Measurements from ENCODE around the gene MST1.

The MST1 gene

GRCh38 chr3:49641921-49642707 is 47.2 kb downstream of the MST1 start:
- no peak overlapping the region for H3K4me3 ChIP-seq (ENCODE audit: low read depth, low read length)
- no peak for DNase-seq (ENCODE audit: low read depth, low spot score)
- ChIA-PET POLR2A (no interaction called here), CTCF (interaction anchor here (1.3 kb wide), 1 partner anchor 103 kb away, joined by 6 read pairs; no protein-coding TSS in a partner anchor)
- no peak for TF ChIP-seq CTCF (IDR thresholded peaks at IDR 0.05; ENCODE audit: insufficient read depth, low read length, missing control alignments)

GRCh38 chr3:49641292-49641691 is 48.0 kb downstream of the MST1 start:
- no peak overlapping the region for H3K4me3 ChIP-seq (ENCODE audit: low read depth, low read length)
- ChIA-PET CTCF (interaction anchor here (1.3 kb wide), 1 partner anchor 102 kb away, joined by 6 read pairs; no protein-coding TSS in a partner anchor), POLR2A (no interaction called here)
- TF ChIP-seq CTCF (IDR thresholded peaks at IDR 0.05; ENCODE audit: insufficient read depth, low read length, missing control alignments), result no peak
- DNase-seq (ENCODE audit: low read depth, low spot score), result no peak

GRCh38 chr3:49639551-49639950 is 49.7 kb downstream of the MST1 start:
- no peak overlapping the region for H3K4me3 ChIP-seq (ENCODE audit: low read depth, low read length)
- no peak for DNase-seq (ENCODE audit: low read depth, low spot score)
- POLR2A ChIA-PET, result no interaction called here
- CTCF ChIA-PET, result interaction anchor here (1.5 kb wide), 1 partner anchor 32 kb away, joined by 3 read pairs; no protein-coding TSS in a partner anchor
- no peak for TF ChIP-seq CTCF (IDR thresholded peaks at IDR 0.05; ENCODE audit: insufficient read depth, low read length, missing control alignments)

GRCh38 chr3:49638445-49638844 is 50.8 kb downstream of the MST1 start:
- ChIA-PET CTCF (interaction anchor here (1.4 to 2.2 kb wide), 2 partner anchors 33 to 99 kb away, joined by 4 to 8 read pairs; no protein-coding TSS in a partner anchor), POLR2A (no interaction called here)
- H3K4me3 ChIP-seq (ENCODE audit: low read depth, low read length), result no peak overlapping the region
- no peak for DNase-seq (ENCODE audit: low read depth, low spot score)
- no peak for TF ChIP-seq CTCF (IDR thresholded peaks at IDR 0.05; ENCODE audit: insufficient read depth, low read length, missing control alignments)

GRCh38 chr3:49636883-49637609 is 52.2 kb downstream of the MST1 start:
- TF ChIP-seq CTCF (IDR thresholded peaks at IDR 0.05; ENCODE audit: insufficient read depth, low read length, missing control alignments), result no peak
- no peak overlapping the region for H3K4me3 ChIP-seq (ENCODE audit: low read depth, low read length)
- CTCF ChIA-PET, result interaction anchor here (0.8 to 2.2 kb wide), 4 partner anchors 11 to 97 kb away, joined by 3 to 8 read pairs (median 4); no protein-coding TSS in a partner anchor
- no peak for DNase-seq (ENCODE audit: low read depth, low spot score)
- POLR2A ChIA-PET, result no interaction called here

- H3K4me3 ChIP-seq (ENCODE audit: low read depth, low read length), result no peak overlapping the region
- ChIA-PET POLR2A (no interaction called here), CTCF (interaction anchor here (2.0 kb wide), 1 partner anchor 95 kb away, joined by 4 read pairs; no protein-coding TSS in a partner anchor)
- DNase-seq (ENCODE audit: low read depth, low spot score), result no peak
- TF ChIP-seq CTCF (IDR thresholded peaks at IDR 0.05; ENCODE audit: insufficient read depth, low read length, missing control alignments), result no peak
Measured at GRCh38 chr3:49634736-49635135, 54.5 kb downstream of the MST1 start.

Data from AG04449 (cell line).